Peyer's patch (tissue), 4 donors: Measurements from ENCODE around the gene RNU1-3.
"Not testable (repeated sequence)": the region's sequence is repeated elsewhere in the genome, so short reads cannot be mapped to it uniquely, and the experiment has no call there.

ENCODE experiments used
- CTCF ChIP-seq, 6 experiments: fragments of 450-650 bp in 4 of 6; fragments of 200-600 bp in 2 of 6; sonication (generic) in 1 of 6; IDR thresholded peaks; one replicate each; pipeline ENCODE4 v1.5.1; 2017 to 2019; ENCODE audit warnings: antibody characterized with exemption in 6 of 6, mild to moderate bottlenecking in 3 of 6, moderate library complexity in 1 of 6
- POLR2A ChIP-seq, 2 donors: fragments of 450-650 bp; IDR thresholded peaks; one replicate each; pipeline ENCODE4 v1.5.1; 2017; ENCODE audit warnings: antibody characterized with exemption in 2 of 2, mild to moderate bottlenecking in 2 of 2, moderate library complexity in 2 of 2

DNA sequence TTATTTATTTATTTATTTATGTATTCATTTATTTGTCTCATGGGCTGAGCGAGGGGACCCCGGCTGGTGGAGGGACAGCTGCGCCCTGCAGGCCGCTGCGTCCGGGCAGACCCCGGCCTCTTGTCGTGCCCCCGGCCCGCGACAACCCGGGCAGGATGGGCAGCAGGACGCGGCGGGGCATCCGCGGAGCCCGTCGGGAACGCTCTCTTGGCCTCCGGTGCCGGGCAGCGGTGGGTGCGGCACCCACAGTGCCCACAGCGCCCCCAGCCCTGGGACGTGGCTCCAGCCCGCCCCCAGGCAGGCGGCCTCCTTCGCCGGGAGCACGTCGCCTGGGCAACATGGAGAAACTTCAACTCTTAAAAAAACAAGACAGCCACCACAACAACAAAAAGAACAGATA is 8.5 kb downstream of the RNU1-3 start:
- not testable (repeated sequence) for TF ChIP-seq CTCF, POLR2A (IDR thresholded peaks at IDR 0.05)
